Upper lobe of left lung (tissue), 6 donors: ENCODE measurements around the gene KCNJ8. TPM values are rescaled to one million over a fixed set of nuclear protein-coding genes. Genes with fewer than 3 reads are reported as not detected.

Experiments used
- ATAC-seq, 2 donors: fragments of 200-7000 bp; cut with Tn5 transposase; one replicate each; pipeline ENCODE4 v1.9.1; 2022; ENCODE audit warnings: mild to moderate bottlenecking in 2 of 2, moderate library complexity in 2 of 2; ENCODE audit not compliant: low FRiP score in 2 of 2
- DNase-seq, 2 donors: peaks; one replicate each; pipeline ENCODE4 v3.0.0-alpha.2; 2019 to 2020
- H3K27ac ChIP-seq, 4 donors: fragments of 200-600 bp; sonication (generic); one replicate each; pipeline ENCODE4 v1.5.1; 2016 to 2019
- H3K27me3 ChIP-seq, 4 donors: fragments of 200-600 bp; sonication (generic); one replicate each; pipeline ENCODE4 v1.5.1; 2017 to 2019
- H3K36me3 ChIP-seq, 4 donors: fragments of 200-600 bp; sonication (generic); one replicate each; pipeline ENCODE4 v1.5.1; 2016 to 2019
- H3K4me1 ChIP-seq, 4 donors: fragments of 200-600 bp; sonication (generic); one replicate each; pipeline ENCODE4 v1.5.1; 2018 to 2019
- H3K4me3 ChIP-seq, 4 donors: fragments of 200-600 bp; sonication (generic); one replicate each; pipeline ENCODE4 v1.5.1; 2017 to 2019; ENCODE audit warnings: mild to moderate bottlenecking in 2 of 4, moderate library complexity in 1 of 4
- H3K9me3 ChIP-seq, 4 donors: fragments of 200-600 bp; sonication (generic); one replicate each; pipeline ENCODE4 v1.5.1; 2018 to 2019
- CTCF ChIP-seq, 6 experiments: fragments of 450-650 bp in 4 of 6; fragments of 200-600 bp in 2 of 6; sonication (generic) in 2 of 6; IDR thresholded peaks; one replicate each; pipeline ENCODE4 v1.5.1; 2016 to 2019; ENCODE audit warnings: antibody characterized with exemption in 6 of 6
- EP300 ChIP-seq, 4 donors: sonication (generic); formaldehyde crosslinking; IDR thresholded peaks; one replicate each; pipeline ENCODE4 v1.5.1; 2017; ENCODE audit warnings: antibody characterized with exemption in 4 of 4, control low read depth in 2 of 4
- POLR2A ChIP-seq, 4 donors: fragments of 450-650 bp; IDR thresholded peaks; one replicate each; pipeline ENCODE4 v1.5.1; 2016 to 2017; ENCODE audit warnings: antibody characterized with exemption in 4 of 4, mild to moderate bottlenecking in 2 of 4
- POLR2AphosphoS5 ChIP-seq, 2 donors: sonication (generic); formaldehyde crosslinking; IDR thresholded peaks; one replicate each; pipeline ENCODE4 v1.5.1; 2017; ENCODE audit warnings: antibody characterized with exemption in 2 of 2
- WGBS, 2 donors: methylation state at CpG; one replicate each; pipeline ENCODE4 v1.1.5; 2017 to 2018; 5-methylcytosine and 5-hydroxymethylcytosine counted together
- total RNA-seq, 6 donors: library from RNA; depleted of rRNA in 4 of 6; stranded (reverse); fragments of >200 nt in 4 of 6; gene quantifications; one replicate each; pipeline versions ENCODE4 v1.1.0 to v1.2.1, GENCODE V29; 2016 to 2021
- donor health status: DM: no; HTN: no; CAD: no; lungs with moderate emphysema.
- donor health status: DM: no; HTN: yes; CAD: no; lungs with severe emphysema.

KCNJ8 gene
- total RNA-seq, 6 donors from 2014 or later: 11.5 to 32.2 (median 15.1) TPM

- H3K4me1 ChIP-seq: peaks cover 0 to 4% (median 0%) of the 10 kb centered on the region in 4 donors
- WGBS, 2 donors: 44 to 47% methylated on average over 2 of the region's 2 CpGs
- H3K4me3 ChIP-seq: no peak overlapping the region
- TF ChIP-seq POLR2AphosphoS5 (IDR thresholded peaks at IDR 0.05) (no peak), CTCF (IDR thresholded peaks at IDR 0.05) (no peak), EP300 (IDR thresholded peaks at IDR 0.05) (no peak), POLR2A (IDR thresholded peaks at IDR 0.05) (no peak)
- no peak for DNase-seq
- no peaks in the 10 kb centered on the region for H3K9me3 ChIP-seq
- no peaks in the 10 kb centered on the region for H3K36me3 ChIP-seq
- H3K27ac ChIP-seq: no peak overlapping the region
- no peaks in the 10 kb centered on the region for H3K27me3 ChIP-seq
- ATAC-seq: no peak
Measured at GRCh38 chr12:21715386-21715785, 59.1 kb downstream of the KCNJ8 start.

Other genes with a start within 250 kb of the KCNJ8 start
- gene SPX, start 248.4 kb downstream of the KCNJ8 start, total RNA-seq: 1 to 10 TPM in 2 of 6 donors, under 1 TPM in 2, not detected in 2; 0.40 to 1.2 (median 0.88) TPM
- under 1 TPM in 1 of 6 donors, not detected in 5; 0.55 TPM for gene GYS2, start 169.9 kb downstream of the KCNJ8 start, total RNA-seq
- 100 to 1,000 TPM in 5 of 6 donors, 10 to 100 TPM in 1; 78.6 to 538 (median 297) TPM for gene LDHB, start 116.9 kb downstream of the KCNJ8 start, total RNA-seq
- gene ABCC9, start 166.7 kb upstream of the KCNJ8 start, total RNA-seq: 10 to 100 TPM in 5 of 6 donors, 1 to 10 TPM in 1; 9.4 to 23.4 (median 15.1) TPM